ENCODE measurements around the gene DSG3. TPM values are rescaled to one million over a fixed set of nuclear protein-coding genes. Genes with fewer than 3 reads are reported as not detected.
A peak's percentile ranks its signal among the peaks of the same experiment; 100 is the strongest.
"Not testable (repeated sequence)": the region's sequence is repeated elsewhere in the genome, so short reads cannot be mapped to it uniquely, and the experiment has no call there.

DSG3 gene
- total RNA-seq, 1 donor from 2014 or later, result not detected

GRCh38 chr18:31505156-31505555, 57.6 kb downstream of the DSG3 start:
- intact Hi-C loops (cut with DNase I), result loop anchor here (10.0 kb wide), 1 partner anchor 510 kb away; no protein-coding TSS in a partner anchor
- ATAC-seq (no peak), DNase-seq (ENCODE audit: missing footprints) (no peak)

GRCh38 chr18:31506024-31506742, 58.6 kb downstream of the DSG3 start:
- no peak for DNase-seq (ENCODE audit: missing footprints)
- intact Hi-C loops (cut with DNase I), result loop anchor here (2.0 to 10.0 kb wide), 2 partner anchors 239 to 511 kb away; no protein-coding TSS in a partner anchor
- no peak for ATAC-seq

- intact Hi-C loops (cut with DNase I), result loop anchor here (2.0 to 10.0 kb wide), 2 partner anchors 240 to 512 kb away; no protein-coding TSS in a partner anchor
- not testable (repeated sequence) for ATAC-seq; DNase-seq (ENCODE audit: missing footprints)
Measured at GRCh38 chr18:31507124-31507523, 59.6 kb downstream of the DSG3 start.

- DNase-seq (ENCODE audit: missing footprints) (no peak), ATAC-seq (no peak)
- intact Hi-C loops (cut with DNase I), result loop anchor here (10.0 kb wide), 1 partner anchor 514 kb away; no protein-coding TSS in a partner anchor
Measured at GRCh38 chr18:31508781-31509180, 61.2 kb downstream of the DSG3 start.

GRCh38 chr18:31509571-31509970, 62.0 kb downstream of the DSG3 start:
- ATAC-seq (no peak), DNase-seq (ENCODE audit: missing footprints) (no peak)
- intact Hi-C loops (cut with DNase I), result loop anchor here (10.0 kb wide), 1 partner anchor 515 kb away; no protein-coding TSS in a partner anchor

- intact Hi-C loops (cut with DNase I), result no loop called here
- DNase-seq (ENCODE audit: missing footprints) (no peak), ATAC-seq (no peak)
Measured at GRCh38 chr18:31510319-31510718, 62.8 kb downstream of the DSG3 start.

- no peak for DNase-seq (ENCODE audit: missing footprints)
- no peak for ATAC-seq
- intact Hi-C loops (cut with DNase I), result no loop called here
Measured at GRCh38 chr18:31511098-31511497, 63.6 kb downstream of the DSG3 start.

GRCh38 chr18:31512203-31512764, 64.7 kb downstream of the DSG3 start:
- ATAC-seq, result no peak

GRCh38 chr18:31513189-31513935, 65.8 kb downstream of the DSG3 start:
- intact Hi-C loops (cut with DNase I), result no loop called here
- no peak for DNase-seq (ENCODE audit: missing footprints)
- ATAC-seq, result peak; percentile 34

More at GRCh38 chr18:31512203-31512764, 64.7 kb downstream of the DSG3 start:
- intact Hi-C loops (cut with DNase I), result no loop called here
- no peak for DNase-seq (ENCODE audit: missing footprints)

GRCh38 chr18:31516437-31516836, 68.9 kb downstream of the DSG3 start:
- DNase-seq (ENCODE audit: missing footprints) (no peak), ATAC-seq (no peak)
- intact Hi-C loops (cut with DNase I), result no loop called here

GRCh38 chr18:31526374-31526773, 78.8 kb downstream of the DSG3 start:
- DNase-seq (ENCODE audit: missing footprints) (no peak), ATAC-seq (no peak)
- intact Hi-C loops (cut with DNase I), result no loop called here

Other genes with a start within 250 kb of the DSG3 start
- 0.68 TPM for gene DSG1, start 129.6 kb upstream of the DSG3 start, total RNA-seq
- not detected for gene DSG4, start 71.0 kb upstream of the DSG3 start, total RNA-seq
- gene DSG2, start 50.4 kb downstream of the DSG3 start, total RNA-seq, result 35.7 TPM
- not detected for gene TTR, start 144.1 kb downstream of the DSG3 start, total RNA-seq
- 9.0 TPM for gene B4GALT6, start 236.8 kb downstream of the DSG3 start, total RNA-seq